ENCODE data around the gene OLFM4.

The OLFM4 gene

DNA sequence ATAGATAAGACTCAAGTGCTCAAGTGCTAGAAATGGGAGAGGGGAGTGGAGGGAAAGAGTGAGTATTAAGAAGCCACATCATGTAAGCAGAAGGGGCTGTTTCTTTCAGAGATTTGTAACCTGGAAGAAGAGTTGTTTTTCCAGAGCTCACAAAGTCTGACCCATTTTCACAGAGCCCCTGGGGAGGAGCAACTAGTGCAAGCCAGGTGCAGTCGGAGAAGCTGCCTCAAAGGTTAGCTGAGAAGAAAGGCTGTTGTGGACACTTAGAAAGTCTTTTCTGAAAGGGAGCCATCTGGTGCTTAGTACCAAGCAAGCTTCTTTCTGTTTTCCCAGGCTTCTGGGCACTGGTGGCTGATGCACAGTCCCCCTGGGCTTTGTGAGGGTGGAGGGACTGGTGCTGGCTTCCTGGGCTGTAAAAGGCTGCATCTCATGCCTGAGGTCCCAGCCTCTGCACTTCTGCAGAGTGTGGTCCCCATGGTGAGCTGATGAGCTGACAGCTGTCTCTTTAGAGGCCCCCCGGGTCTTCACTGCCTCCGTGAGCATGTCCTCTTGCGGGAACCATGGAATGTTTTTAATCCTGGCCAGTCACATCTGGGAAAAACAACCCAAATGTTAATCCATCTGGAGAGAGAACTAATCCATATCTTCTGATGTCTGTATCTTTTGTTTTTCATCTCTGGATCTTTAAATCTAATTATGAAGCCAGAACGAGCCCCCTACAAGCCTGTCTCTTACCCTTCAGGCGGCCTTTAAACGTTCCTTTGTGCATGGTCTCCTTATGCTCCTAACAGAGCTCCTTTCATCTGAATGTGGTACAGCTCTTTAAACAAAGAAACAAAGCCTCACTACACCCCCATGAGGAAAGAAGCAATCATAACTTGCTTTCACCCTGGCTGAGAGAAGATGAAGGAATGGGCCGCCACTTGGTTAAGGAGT lies 40.2 kb downstream of the OLFM4 start:
- no peak for DNase-seq (ENCODE audit: low read depth)

DNA sequence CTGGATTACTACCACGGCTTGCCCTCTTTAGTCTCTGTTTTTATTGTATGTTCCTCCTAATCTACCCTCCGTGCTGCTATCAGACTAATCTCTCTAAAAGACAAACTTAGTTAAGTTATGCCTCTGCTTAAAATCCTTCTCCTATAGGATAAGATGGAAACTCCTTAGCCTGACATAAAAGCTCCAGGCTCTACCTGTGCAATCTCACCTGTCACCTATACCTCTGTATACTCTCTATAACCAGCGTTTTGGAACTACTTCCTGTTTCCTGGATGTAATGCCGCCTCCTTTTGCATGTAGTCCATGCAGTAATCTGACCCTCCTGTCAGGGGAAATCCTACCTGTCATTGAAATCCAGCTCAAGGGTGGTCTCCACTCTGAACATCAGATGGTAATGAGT lies 41.2 kb downstream of the OLFM4 start:
- no peak for DNase-seq (ENCODE audit: low read depth)

DNA sequence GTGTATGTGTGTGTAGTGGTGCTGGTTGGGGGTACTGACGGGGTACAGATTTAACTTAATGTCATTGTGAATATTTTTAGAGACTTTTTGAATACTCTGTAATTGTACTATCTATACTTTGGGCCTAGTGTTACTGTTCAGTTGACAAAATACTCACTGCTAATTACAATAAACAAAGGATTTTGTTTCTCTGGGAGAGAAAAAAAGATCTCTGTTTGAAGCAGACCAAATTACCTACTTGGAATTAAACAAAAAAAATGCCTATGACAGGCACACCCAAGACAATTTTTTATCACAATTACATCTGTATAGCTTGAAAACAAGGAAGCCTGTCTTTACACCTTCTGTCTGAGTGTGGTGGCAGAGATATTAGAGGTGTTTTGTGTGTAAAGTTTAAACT lies 45.1 kb downstream of the OLFM4 start:
- no peak for DNase-seq (ENCODE audit: low read depth)

DNA sequence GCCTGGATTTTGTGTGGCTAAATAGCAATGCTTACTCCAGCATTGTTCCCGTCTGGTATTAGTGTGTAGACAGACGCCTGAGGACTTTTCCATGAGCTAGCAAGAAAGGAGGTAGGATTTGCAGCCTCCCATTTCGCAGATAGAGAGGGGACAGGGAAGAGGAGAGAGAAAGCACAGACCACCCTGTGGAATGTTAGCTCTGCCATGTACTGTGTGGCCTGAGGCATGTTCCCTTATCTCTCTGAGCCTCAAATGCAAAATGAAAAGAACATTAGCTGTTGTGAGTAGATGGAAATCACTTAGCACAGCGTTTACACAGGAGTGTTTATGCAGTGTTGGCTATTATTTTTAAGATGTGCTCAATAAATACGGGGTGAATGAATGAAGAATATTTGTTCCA lies 45.5 kb downstream of the OLFM4 start:
- DNase-seq (ENCODE audit: low read depth) = no peak

DNA sequence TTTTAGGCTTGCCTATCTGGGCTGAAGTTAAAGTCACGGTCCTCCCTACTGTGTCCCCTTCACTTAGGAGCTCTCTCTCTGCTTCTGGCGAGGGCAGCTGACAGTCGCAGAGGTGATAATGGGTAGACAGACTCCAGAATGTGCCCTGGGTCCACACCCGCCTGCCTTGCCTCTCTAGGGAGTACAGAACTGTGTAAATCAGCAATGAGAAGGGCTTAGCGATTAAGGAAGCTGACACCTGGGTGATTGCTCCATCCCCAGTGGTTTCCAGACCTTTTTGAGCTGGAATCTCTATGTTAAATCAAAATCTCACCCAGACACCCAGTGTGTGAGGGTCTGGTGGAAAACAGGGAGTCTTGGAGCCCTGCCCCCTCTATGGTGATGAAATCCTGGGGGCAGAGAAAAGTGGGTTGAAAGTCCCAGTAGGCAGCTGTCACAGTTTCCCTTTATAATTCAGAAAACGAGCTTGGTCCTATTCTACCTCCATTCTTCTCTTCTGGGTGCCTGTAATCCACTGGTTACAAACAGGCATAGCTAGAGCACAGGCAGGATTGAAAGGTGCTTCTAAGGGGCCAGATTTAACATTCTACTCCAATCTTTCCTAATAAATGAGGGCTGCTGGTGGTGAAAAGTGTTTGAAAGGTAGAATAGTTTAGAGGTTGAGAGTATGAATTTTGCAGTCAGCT lies 46.9 kb downstream of the OLFM4 start:
- DNase-seq (ENCODE audit: low read depth) = no peak

DNA sequence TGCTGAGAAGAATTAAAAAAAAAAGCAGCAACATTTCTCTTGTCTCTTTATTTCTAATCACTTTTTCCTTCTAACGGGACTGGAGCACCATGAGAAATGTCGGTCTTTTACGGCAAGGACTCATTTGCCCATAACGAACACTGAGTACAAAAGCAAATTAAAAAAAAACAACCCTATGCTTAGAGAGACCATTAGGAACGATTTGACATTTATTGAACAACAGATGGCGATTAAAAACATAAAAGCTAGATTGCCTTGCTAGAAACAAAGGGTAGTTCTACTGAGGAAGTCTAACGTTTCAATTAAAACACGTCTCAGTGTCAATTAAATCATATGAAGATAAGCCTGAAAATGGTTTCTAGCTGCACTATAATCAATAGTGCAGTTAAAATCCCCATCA lies 51.1 kb downstream of the OLFM4 start:
- no peak for DNase-seq (ENCODE audit: low read depth)

DNA sequence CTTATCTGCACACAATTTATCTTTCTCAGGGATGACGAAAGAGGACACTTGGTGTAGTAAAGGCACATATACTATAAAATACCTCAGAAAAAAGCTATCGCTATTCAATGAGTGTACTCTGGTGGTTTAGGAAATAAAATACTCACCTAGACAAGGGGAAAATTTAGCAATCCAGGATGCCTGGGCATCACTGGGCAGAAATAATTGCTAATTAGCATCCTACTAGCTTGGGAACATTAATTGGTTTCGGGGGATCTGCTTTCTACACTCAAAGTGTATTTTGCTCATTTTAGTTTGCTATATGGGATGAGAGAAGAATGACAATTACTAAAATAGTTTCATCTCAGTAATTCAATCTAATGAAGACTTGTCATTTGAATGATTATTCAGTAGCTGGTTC lies 60.3 kb downstream of the OLFM4 start:
- DNase-seq (ENCODE audit: low read depth) = no peak

DNA sequence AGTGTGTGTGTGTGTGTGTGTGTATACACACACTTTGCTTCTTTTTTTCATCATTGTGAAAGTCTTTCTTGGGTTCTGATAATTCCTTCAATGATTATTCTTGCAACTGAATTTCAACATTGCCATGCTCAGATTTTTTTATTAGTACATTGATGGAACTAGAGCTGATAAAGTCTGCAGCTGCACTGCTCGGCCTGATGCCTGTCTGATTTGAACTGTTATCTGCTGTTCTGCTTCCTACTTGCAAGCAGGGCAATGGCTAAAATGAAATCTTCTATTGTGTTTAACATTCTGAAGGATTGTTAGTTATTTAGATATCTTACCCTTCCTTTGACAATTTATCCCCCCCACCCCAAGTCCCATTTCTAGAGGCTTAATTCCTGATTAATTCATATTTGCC lies 61.3 kb downstream of the OLFM4 start:
- no peak for DNase-seq (ENCODE audit: low read depth)

DNA sequence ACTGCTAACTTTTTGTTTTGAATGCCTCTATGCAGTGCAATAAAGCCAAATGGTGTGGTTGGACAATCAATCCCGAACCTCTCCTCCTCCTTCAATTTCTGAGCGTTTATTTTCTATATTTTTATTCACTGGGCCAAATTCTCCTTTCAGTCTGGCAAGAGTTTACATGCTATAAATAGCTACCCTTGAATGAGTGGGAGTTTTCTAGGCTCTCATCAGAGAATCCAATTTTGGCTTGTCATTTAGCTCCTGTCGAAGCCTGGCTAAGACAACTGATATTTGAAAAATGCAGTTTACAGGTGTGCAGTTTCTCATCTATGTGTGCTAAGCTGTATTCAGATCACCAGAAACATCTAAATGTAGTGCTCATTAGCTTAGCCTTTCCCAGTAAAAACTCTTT lies 61.8 kb downstream of the OLFM4 start:
- DNase-seq (ENCODE audit: low read depth) = no peak

DNA sequence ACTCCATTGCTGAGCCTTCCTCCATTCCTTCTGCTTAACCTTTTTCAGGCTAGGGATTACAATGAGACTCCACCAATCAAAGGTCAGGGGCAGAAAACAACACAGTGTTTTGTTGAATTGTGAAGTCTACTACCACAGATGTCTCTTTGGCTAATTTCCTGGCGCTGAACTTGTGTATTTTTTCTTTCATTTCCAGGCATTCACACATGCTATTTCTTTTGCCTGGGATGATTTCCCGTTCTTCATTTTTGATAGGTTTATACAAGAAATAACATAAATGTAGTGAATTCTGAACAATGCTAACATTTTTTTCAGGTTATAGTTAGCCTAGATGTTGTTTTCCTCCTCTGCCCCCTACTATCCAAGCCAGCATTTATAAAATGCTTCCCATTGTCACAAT lies 64.3 kb downstream of the OLFM4 start:
- DNase-seq (ENCODE audit: low read depth) = no peak

DNA sequence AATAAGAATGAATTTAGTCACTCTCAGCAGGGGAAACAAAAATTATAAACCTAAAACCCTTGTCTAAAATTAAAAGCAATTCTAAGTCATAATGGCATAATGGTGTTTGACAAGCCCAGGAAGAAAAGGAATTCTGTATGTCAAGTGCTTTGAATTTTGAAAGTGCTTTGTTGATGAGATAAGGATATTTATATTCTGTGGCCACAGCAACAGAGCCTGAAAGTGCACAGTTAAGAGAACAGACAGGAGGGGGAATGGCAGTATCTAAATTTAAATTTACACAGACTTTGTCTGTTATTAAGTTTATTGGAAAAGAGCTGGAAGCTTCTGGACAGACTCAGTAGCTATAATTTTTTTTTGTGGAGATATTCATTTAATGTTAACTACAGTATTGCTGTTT lies 69.8 kb downstream of the OLFM4 start:
- no peak for DNase-seq (ENCODE audit: low read depth)

DNA sequence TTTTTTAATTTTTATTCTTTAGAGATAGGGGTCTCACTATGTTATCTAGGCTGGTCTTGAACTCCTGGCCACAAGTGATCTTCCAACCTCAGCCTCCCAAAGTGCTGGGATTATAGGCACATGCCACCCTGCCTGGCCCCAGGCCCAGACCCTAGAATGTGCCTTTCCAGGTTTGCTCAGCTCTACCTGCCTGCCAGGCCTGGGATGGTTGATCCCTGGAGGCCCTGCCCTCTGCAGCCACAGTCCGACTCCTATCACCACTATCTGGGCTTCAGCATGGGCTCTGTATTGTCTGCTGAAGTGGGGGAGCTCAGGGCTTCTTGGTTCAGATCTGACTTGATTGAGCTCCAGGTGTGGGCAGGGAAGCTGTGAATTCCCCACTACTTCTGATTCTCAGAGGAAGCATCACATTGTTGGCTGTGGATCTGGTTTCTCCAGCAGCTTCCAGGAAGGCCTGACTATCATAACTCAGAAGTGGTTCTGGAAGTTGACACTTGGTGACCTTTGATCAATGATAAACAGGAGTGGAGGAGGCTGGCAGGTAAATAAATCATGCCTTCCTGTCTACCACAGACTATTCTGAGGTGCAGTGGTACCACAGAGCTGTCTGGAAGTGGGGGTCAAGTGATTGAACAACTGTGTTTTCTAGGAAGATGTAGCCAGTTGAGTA lies 71.9 kb downstream of the OLFM4 start:
- DNase-seq (ENCODE audit: low read depth) = no peak
